Body of pancreas (tissue), 4 donors: ENCODE data around the gene ELOB. TPM values are rescaled to one million over a fixed set of nuclear protein-coding genes. Genes with fewer than 3 reads are reported as not detected.

Experiments
- ATAC-seq: fragments of 150-250 bp; one replicate; pipeline ENCODE4 v1.9.1; 2016
- DNase-seq, 4 donors: peaks; one replicate each; pipeline ENCODE4 v3.0.0-alpha.2; 2019
- H3K27ac ChIP-seq, 4 donors: fragments of 200-600 bp; sonication (generic); 1 replicate in 3 of 4; 2 replicates in 1 of 4; pipeline versions ENCODE4 v1.5.1 to v1.6.1; 2016 to 2019; ENCODE audit warnings: mild to moderate bottlenecking in 1 of 4, mixed read lengths in 1 of 4, moderate library complexity in 1 of 4
- H3K27me3 ChIP-seq, 2 donors: fragments of 200-600 bp; sonication (generic); one replicate each; pipeline ENCODE4 v1.6.0; 2016; ENCODE audit warnings: mild to moderate bottlenecking in 1 of 2
- H3K36me3 ChIP-seq, 2 donors: fragments of 200-600 bp; sonication (generic); replicated peaks in 1 of 2; 2 replicates each; pipeline ENCODE4 v1.5.1; 2016; ENCODE audit warnings: low read depth in 2 of 2; ENCODE audit not compliant: insufficient read depth in 1 of 2
- H3K4me1 ChIP-seq: fragments of 200-600 bp; sonication (generic); one replicate; pipeline ENCODE4 v1.6.0; 2016
- H3K4me3 ChIP-seq, 2 donors: fragments of 200-600 bp; sonication (generic); 1 replicate in 1 of 2; 2 replicates in 1 of 2; pipeline ENCODE4 v1.5.1; 2016 to 2019
- H3K9me3 ChIP-seq, 3 donors: fragments of 200-600 bp; sonication (generic); 1 replicate in 2 of 3; 2 replicates in 1 of 3; pipeline ENCODE4 v1.5.1; 2016
- POLR2A ChIP-seq, 3 donors: fragments of 450-650 bp; IDR thresholded peaks; one replicate each; pipeline ENCODE4 v1.6.1; 2016; ENCODE audit warnings: antibody characterized with exemption in 3 of 3, mild to moderate bottlenecking in 2 of 3
- WGBS, 2 donors: methylation state at CpG; one replicate each; pipeline ENCODE4 v1.1.5; 2017; 5-methylcytosine and 5-hydroxymethylcytosine counted together
- intact Hi-C: fragments of 100-400 bp; cut with DNase I; formaldehyde crosslinking; loops from one replicate; pipeline ENCODE4 v1.15.1; 2023
- total RNA-seq, 2 donors: library from RNA; depleted of rRNA; stranded (reverse); fragments of >200 nt; gene quantifications; one replicate each; pipeline ENCODE4 v1.1.0, GENCODE V29; 2016
- TF ChIP-seq, protein P1 (sequence below), 7 experiments: fragments of 450-650 bp in 4 of 7; fragments of 200-600 bp in 3 of 7; sonication (generic) in 3 of 7; IDR thresholded peaks; one replicate each; pipeline ENCODE4 v1.5.1; 2016 to 2019; ENCODE audit warnings: antibody characterized with exemption in 7 of 7

Gene ELOB
- total RNA-seq, 2 donors from 2014 or later = 77.5 to 186 TPM

DNA sequence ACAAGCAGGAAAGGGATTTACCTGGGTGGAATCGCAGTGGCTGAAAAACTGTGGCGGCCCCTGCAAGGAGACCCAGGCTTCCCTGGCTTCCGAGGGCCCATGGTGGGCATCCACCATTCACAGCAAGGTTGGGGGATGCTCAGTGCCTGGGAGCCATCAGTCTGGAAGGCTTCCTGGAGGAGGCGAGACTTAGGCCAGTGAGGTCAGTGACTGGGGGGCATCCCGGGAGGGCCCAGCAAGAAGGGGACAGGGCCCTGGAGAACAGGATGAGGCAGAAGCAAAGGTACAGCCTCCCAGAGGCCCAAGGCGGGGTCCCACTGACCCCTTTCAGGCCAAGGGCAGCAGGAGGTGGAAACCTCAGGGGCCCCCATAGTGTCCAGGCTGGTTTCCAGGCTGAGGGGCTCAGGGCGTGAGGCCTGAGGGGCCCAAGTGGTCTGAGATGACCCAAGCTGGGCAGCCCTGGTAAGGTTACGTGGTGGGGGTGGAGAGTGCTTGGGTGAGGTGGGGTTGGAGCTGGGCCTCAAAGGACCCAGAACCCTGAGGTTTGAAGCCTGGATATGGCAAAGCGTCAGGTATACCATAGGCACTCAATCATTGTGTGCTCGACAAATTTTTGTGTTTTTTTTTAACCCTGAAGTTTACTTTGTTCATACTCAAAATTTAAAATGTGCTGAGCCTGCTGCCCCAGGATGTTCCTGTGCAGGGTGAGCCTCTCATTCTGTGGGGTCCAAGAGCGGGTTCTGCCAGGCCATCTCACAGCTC, 40.4 kb downstream of the ELOB start:
- Histone ChIP-seq H3K27me3 (no peaks in the 10 kb centered on the region), H3K27ac (no peak overlapping the region), H3K4me3 (no peak overlapping the region), H3K9me3 (no peaks in the 10 kb centered on the region), H3K4me1 (no peaks in the 10 kb centered on the region), H3K36me3 (no peaks in the 10 kb centered on the region)
- intact Hi-C loops = no loop called here
- WGBS, 2 donors = 76 to 83% methylated on average over 5 to 11 of the region's 11 CpGs
- DNase-seq (no peak), ATAC-seq (no peak)
- no peak for TF ChIP-seq POLR2A (IDR thresholded peaks at IDR 0.05)
- TF ChIP-seq, protein P1, sequence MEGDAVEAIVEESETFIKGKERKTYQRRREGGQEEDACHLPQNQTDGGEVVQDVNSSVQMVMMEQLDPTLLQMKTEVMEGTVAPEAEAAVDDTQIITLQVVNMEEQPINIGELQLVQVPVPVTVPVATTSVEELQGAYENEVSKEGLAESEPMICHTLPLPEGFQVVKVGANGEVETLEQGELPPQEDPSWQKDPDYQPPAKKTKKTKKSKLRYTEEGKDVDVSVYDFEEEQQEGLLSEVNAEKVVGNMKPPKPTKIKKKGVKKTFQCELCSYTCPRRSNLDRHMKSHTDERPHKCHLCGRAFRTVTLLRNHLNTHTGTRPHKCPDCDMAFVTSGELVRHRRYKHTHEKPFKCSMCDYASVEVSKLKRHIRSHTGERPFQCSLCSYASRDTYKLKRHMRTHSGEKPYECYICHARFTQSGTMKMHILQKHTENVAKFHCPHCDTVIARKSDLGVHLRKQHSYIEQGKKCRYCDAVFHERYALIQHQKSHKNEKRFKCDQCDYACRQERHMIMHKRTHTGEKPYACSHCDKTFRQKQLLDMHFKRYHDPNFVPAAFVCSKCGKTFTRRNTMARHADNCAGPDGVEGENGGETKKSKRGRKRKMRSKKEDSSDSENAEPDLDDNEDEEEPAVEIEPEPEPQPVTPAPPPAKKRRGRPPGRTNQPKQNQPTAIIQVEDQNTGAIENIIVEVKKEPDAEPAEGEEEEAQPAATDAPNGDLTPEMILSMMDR (IDR thresholded peaks at IDR 0.05) = no peak

DNA sequence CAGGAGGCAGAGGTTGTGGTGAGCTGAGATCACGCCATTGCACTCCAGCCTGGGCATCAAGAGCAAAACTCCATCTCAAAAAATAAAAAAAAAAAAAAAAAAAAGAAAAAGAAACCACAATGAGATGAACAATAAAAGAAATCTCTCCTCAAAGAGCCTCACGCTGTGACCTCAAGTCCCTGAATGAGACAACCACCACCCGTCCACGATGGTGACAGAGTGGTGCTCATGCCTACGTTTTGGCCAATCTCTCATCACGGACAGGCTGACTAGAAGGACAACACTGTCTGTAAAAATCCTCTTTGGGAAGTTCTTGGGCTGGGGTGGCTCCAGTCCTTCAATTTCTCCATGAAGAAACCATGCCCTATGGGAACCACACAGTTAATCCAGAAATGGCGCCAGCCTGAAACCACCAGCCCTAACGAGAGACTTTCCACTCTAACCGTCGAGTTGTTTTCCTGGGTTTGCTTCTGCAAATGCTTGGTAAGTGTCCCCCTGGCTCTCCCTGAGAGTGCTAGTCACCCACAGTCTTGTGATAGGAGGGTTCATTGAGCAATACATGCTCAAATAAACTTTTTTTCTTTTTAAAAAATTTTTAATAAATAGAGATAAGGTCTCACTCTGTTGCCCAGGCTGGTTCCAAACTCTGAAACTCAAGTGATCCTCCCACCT, 42.1 kb downstream of the ELOB start:
- intact Hi-C loops = no loop called here
- H3K4me3 ChIP-seq = no peak overlapping the region
- ATAC-seq (no peak), DNase-seq (no peak)
- TF ChIP-seq POLR2A (IDR thresholded peaks at IDR 0.05) = no peak
- TF ChIP-seq, protein P1 (IDR thresholded peaks at IDR 0.05) = no peak
- H3K36me3 ChIP-seq = no peaks in the 10 kb centered on the region
- 61 to 62% methylated on average over 10 of the region's 10 CpGs for WGBS, 2 donors
- H3K9me3 ChIP-seq = no peaks in the 10 kb centered on the region
- H3K27ac ChIP-seq = no peak overlapping the region
- H3K27me3 ChIP-seq = no peaks in the 10 kb centered on the region
- no peaks in the 10 kb centered on the region for H3K4me1 ChIP-seq

DNA sequence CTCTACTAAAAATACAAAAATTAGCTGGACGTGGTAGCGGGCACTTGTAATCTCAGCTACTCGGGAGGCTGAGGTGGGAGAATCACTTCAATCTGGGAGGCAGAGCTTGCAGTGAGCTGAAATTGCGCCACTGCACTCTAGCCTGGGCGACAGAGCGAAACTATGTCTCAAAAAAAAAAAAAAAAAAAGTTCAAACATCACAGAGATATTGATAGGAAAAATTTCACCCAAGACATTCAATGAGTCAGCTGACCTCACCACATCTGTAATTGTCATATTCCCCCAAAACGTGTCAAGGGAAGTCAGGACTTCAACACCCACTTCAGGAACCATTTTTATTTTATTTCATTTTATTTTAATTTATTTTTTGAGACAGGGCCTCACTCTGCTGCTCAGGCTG, 49.0 kb downstream of the ELOB start:
- 82 to 85% methylated on average over 7 of the region's 7 CpGs for WGBS, 2 donors

DNA sequence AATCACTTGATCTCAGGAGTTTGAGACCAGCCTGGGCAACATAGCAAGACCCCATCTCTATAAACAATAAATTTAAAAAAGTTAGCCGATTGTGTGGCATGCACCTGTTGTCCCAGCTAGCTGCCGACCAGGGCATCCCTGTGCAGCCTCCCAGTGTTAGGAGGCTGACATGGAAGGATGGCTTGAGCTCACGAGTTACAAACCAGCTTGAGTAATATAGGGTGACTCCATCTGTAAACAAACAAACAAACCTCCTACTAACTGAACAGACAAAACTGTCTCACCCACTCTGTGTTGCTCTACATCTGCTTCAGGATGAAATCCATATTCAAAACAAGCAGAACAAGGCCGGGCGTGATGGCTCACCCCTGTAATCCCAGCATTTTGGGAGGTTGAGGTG, 50.2 kb downstream of the ELOB start:
- Histone ChIP-seq H3K27me3 (no peaks in the 10 kb centered on the region), H3K27ac (no peak overlapping the region), H3K36me3 (no peaks in the 10 kb centered on the region), H3K4me3 (no peak overlapping the region), H3K4me1 (no peaks in the 10 kb centered on the region), H3K9me3 (no peaks in the 10 kb centered on the region)
- WGBS, 2 donors = 42 to 79% methylated on average over 4 to 5 of the region's 5 CpGs
- DNase-seq = no peak
- no peak for TF ChIP-seq POLR2A (IDR thresholded peaks at IDR 0.05)
- TF ChIP-seq, protein P1 (IDR thresholded peaks at IDR 0.05) = no peak
- ATAC-seq = no peak
- intact Hi-C loops = no loop called here

More for the DNA sequence above, 49.0 kb downstream of the ELOB start:
- intact Hi-C loops = no loop called here
- Histone ChIP-seq H3K27ac (no peak overlapping the region), H3K27me3 (no peaks in the 10 kb centered on the region), H3K9me3 (no peaks in the 10 kb centered on the region), H3K4me3 (no peak overlapping the region), H3K4me1 (no peaks in the 10 kb centered on the region), H3K36me3 (no peaks in the 10 kb centered on the region)
- DNase-seq (no peak), ATAC-seq (no peak)
- TF ChIP-seq, protein P1 (IDR thresholded peaks at IDR 0.05) = no peak
- TF ChIP-seq POLR2A (IDR thresholded peaks at IDR 0.05) = no peak
